ENCODE data around the gene PDHA2. TPM values are rescaled to one million over a fixed set of nuclear protein-coding genes. Genes with fewer than 3 reads are reported as not detected.

PDHA2 gene
- polyA plus RNA-seq, 3 donors, result not detected

GRCh38 chr4:95847908-95848460 is 8.1 kb downstream of the PDHA2 start:
- H3K79me2 ChIP-seq (ENCODE audit: insufficient read depth, low read length), result no peaks in the 10 kb centered on the region
- H3K9me3 ChIP-seq (replicated peaks in 1 of 2; ENCODE audit: control insufficient read depth in 1 of 2, insufficient read depth in 1 of 2, low read length in 2 of 2), result no peaks in the 10 kb centered on the region
- H3K36me3 Mint-ChIP-seq, result no peaks in the 10 kb centered on the region
- intact Hi-C loops (cut with micrococcal nuclease), result no loop called here
- no peak for DNase-seq
- H3K9ac ChIP-seq (ENCODE audit: insufficient read depth, low read length, poor library complexity, severe bottlenecking), result no peak overlapping the region
- H3K4me3 ChIP-seq (replicated peaks in 1 of 3; ENCODE audit: low read depth in 2 of 3, low read length in 3 of 3), result no peak overlapping the region
- WGBS (ENCODE audit: insufficient coverage), result no CpG with 5 or more reads among the region's 3 CpGs
- H3K4me1 ChIP-seq (ENCODE audit: control insufficient read depth in 1 of 2, insufficient read depth in 2 of 2, low read length in 2 of 2), result no peaks in the 10 kb centered on the region
- H3K27me3 Mint-ChIP-seq (ENCODE audit: low read depth in 3 of 3), result no peaks in the 10 kb centered on the region
- no peak overlapping the region for H3K27ac ChIP-seq (ENCODE audit: low read depth in 1 of 2, low read length in 2 of 2)
- peaks cover 0 to 3% (median 0%) of the 10 kb centered on the region in 7 donors for H3K9me3 Mint-ChIP-seq
- no peak overlapping the region for H3K27ac Mint-ChIP-seq
- no peaks in the 10 kb centered on the region for H3K27me3 ChIP-seq (ENCODE audit: control insufficient read depth in 2 of 2, insufficient read depth in 2 of 2, low read length in 2 of 2)
- no peak overlapping the region for H3K4me3 Mint-ChIP-seq
- no peaks in the 10 kb centered on the region for H4K20me1 ChIP-seq (ENCODE audit: insufficient read depth, low read length)
- no peaks in the 10 kb centered on the region for H3K4me1 Mint-ChIP-seq
- H3K4me2 ChIP-seq (replicated peaks; ENCODE audit: extremely low read depth, low read length, poor library complexity, severe bottlenecking), result no peak overlapping the region
- H2AFZ ChIP-seq (ENCODE audit: insufficient read depth, low read depth, low read length, poor library complexity, severe bottlenecking), result no peak overlapping the region
- H3K36me3 ChIP-seq (replicated peaks in 1 of 2; ENCODE audit: control insufficient read depth in 1 of 2, insufficient read depth in 2 of 2, low read length in 2 of 2), result no peaks in the 10 kb centered on the region
- TF ChIP-seq CTCF (IDR thresholded peaks at IDR 0.05), result no peak

GRCh38 chr4:95850161-95850560 is 10.3 kb downstream of the PDHA2 start:
- no peak for DNase-seq
- Mint-ChIP-seq H3K4me1 (no peaks in the 10 kb centered on the region), H3K27me3 (ENCODE audit: low read depth in 3 of 3) (no peaks in the 10 kb centered on the region), H3K36me3 (no peaks in the 10 kb centered on the region), H3K9me3 (peaks cover 0 to 5% (median 2%) of the 10 kb centered on the region in 7 donors), H3K4me3 (no peak overlapping the region), H3K27ac (no peak overlapping the region)
- Histone ChIP-seq H3K9me3 (replicated peaks in 1 of 2; ENCODE audit: control insufficient read depth in 1 of 2, insufficient read depth in 1 of 2, low read length in 2 of 2) (no peaks in the 10 kb centered on the region), H3K4me3 (replicated peaks in 1 of 3; ENCODE audit: low read depth in 2 of 3, low read length in 3 of 3) (no peak overlapping the region), H3K9ac (ENCODE audit: insufficient read depth, low read length, poor library complexity, severe bottlenecking) (no peak overlapping the region), H2AFZ (ENCODE audit: insufficient read depth, low read depth, low read length, poor library complexity, severe bottlenecking) (no peak overlapping the region), H3K27me3 (ENCODE audit: control insufficient read depth in 2 of 2, insufficient read depth in 2 of 2, low read length in 2 of 2) (no peaks in the 10 kb centered on the region), H3K4me1 (ENCODE audit: control insufficient read depth in 1 of 2, insufficient read depth in 2 of 2, low read length in 2 of 2) (no peaks in the 10 kb centered on the region), H3K36me3 (replicated peaks in 1 of 2; ENCODE audit: control insufficient read depth in 1 of 2, insufficient read depth in 2 of 2, low read length in 2 of 2) (no peaks in the 10 kb centered on the region), H3K4me2 (replicated peaks; ENCODE audit: extremely low read depth, low read length, poor library complexity, severe bottlenecking) (no peak overlapping the region), H3K27ac (ENCODE audit: low read depth in 1 of 2, low read length in 2 of 2) (no peak overlapping the region), H4K20me1 (ENCODE audit: insufficient read depth, low read length) (no peaks in the 10 kb centered on the region), H3K79me2 (ENCODE audit: insufficient read depth, low read length) (no peaks in the 10 kb centered on the region)
- no peak for TF ChIP-seq CTCF (IDR thresholded peaks at IDR 0.05)
- intact Hi-C loops (cut with micrococcal nuclease), result no loop called here

Measured in CD14-positive monocyte (primary cell).